Smooth muscle cell (in vitro differentiated cells): Measurements from ENCODE around the gene GLO1. TPM values are rescaled to one million over a fixed set of nuclear protein-coding genes. Genes with fewer than 3 reads are reported as not detected.
A peak's percentile ranks its signal among the peaks of the same experiment; 100 is the strongest.

Source experiments
- DNase-seq: peaks from one replicate; lab custom pipeline; 2025; ENCODE audit not compliant: unreplicated experiment; lab: John Stamatoyannopoulos, UW
- H2AFZ ChIP-seq: fragments of 200-600 bp; sonication (generic); 2 replicates; pipeline ENCODE4 v1.6.0; 2016; ENCODE audit warnings: antibody characterized with exemption, low read depth, mild to moderate bottlenecking
- H3F3A ChIP-seq: fragments of 200-600 bp; sonication (generic); 2 replicates; pipeline ENCODE4 v1.6.0; 2017; ENCODE audit warnings: antibody characterized with exemption, low read depth
- H3K27ac ChIP-seq: fragments of 200-600 bp; sonication (generic); 2 replicates; pipeline ENCODE4 v1.5.1; 2016; ENCODE audit warnings: low read depth, mild to moderate bottlenecking
- H3K27me3 ChIP-seq: fragments of 200-600 bp; sonication (generic); 2 replicates; pipeline ENCODE4 v1.6.1; 2016; ENCODE audit warnings: low read depth, mild to moderate bottlenecking
- H3K36me3 ChIP-seq: fragments of 200-600 bp; sonication (generic); 2 replicates; pipeline ENCODE4 v1.5.1; 2016; ENCODE audit warnings: low read depth
- H3K4me1 ChIP-seq: fragments of 200-600 bp; sonication (generic); 2 replicates; pipeline ENCODE4 v1.5.1; 2016; ENCODE audit warnings: low read depth
- H3K4me2 ChIP-seq: fragments of 200-600 bp; sonication (generic); 2 replicates; pipeline ENCODE4 v1.6.0; 2016; ENCODE audit warnings: mild to moderate bottlenecking
- H3K4me3 ChIP-seq: fragments of 200-600 bp; sonication (generic); 2 replicates; pipeline ENCODE4 v1.5.1; 2016; ENCODE audit warnings: mild to moderate bottlenecking
- H3K79me2 ChIP-seq: fragments of 200-600 bp; sonication (generic); 2 replicates; pipeline ENCODE4 v1.6.0; 2016; ENCODE audit warnings: low read depth, mild to moderate bottlenecking
- H3K9ac ChIP-seq: fragments of 200-600 bp; sonication (generic); 2 replicates; pipeline ENCODE4 v1.6.0; 2016; ENCODE audit warnings: low read depth
- H3K9me3 ChIP-seq: fragments of 200-600 bp; sonication (generic); replicated peaks from 2 replicates; pipeline ENCODE4 v1.5.1; 2016; ENCODE audit warnings: low read depth
- H4K20me1 ChIP-seq: fragments of 200-600 bp; sonication (generic); 2 replicates; pipeline ENCODE4 v1.6.0; 2016; ENCODE audit warnings: low read depth
- CTCF ChIP-seq: fragments of 200-600 bp; sonication (generic); IDR thresholded peaks from 2 replicates; pipeline ENCODE4 v1.5.1; 2017; ENCODE audit warnings: borderline replicate concordance, mild to moderate bottlenecking, antibody characterized with exemption; ENCODE audit not compliant: insufficient read depth, poor library complexity, severe bottlenecking
- WGBS: methylation state at CpG from one replicate; pipeline ENCODE4 v1.1.7; 2016; ENCODE audit warnings: low lambda C conversion rate; 5-methylcytosine and 5-hydroxymethylcytosine counted together
- polyA plus RNA-seq: library from polyadenylated mRNA; unstranded; fragments of >200 nt; fragmentation: Nextera tagmentation; extraction: Ambion mirVana; gene quantifications from 2 replicates; pipeline ENCODE4 v1.2.1, GENCODE V29; 2016
- total RNA-seq: library from RNA; depleted of rRNA; stranded (reverse); fragments of >200 nt; gene quantifications from 2 replicates; pipeline ENCODE4 v1.2.3, GENCODE V29; 2014

The GLO1 gene
- total and polyA plus RNA-seq, 2 experiments from 2014 or later, result 147 to 204 TPM

DNA sequence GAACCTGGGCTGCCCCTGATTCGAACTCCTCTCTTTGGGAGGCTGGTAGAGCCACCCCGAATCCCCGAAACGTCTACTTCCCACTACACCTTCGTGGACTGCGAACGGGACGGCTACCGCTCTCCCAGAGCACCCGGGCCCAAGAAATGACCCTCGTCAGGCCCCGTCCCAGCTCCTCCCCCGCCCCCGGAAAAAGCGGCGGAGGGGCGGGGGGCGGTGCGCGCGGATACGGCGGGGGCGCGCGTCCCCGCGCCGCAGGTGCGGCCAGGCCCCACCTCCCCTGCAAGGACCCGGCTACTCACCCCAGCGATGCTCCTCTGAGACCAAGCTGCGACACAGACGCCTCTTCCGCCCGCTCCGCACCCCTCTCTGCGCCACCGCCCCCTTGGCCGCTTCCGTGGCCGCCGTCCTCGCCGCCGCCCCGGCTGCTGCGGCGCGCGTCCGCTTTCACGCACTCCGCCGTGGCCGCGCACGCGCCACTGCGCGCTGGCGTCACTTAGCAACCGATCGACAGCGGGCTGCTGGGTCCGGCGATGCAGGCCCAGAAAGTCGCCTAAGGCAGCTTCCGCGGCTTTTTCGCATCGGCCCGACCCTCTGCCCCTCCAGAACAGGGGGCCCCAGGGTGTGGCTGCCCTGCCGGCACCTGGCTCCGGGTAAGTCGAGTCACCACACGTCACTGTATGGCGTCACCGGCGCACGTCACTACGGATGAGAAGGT, 63.3 kb downstream of the GLO1 start, which contains the start of gene BTBD9:
Gene BTBD9 (minus strand): TSS at position 432 of the 718 bp plus-strand sequence.
- WGBS, result under 1% methylated on average over 36 of the region's 82 CpGs
- Histone ChIP-seq H3K4me1 (peaks cover 17% of the 10 kb centered on the region), H3K36me3 (no peaks in the 10 kb centered on the region), H3K4me3 (peak within 1 kb of the TSS; percentile 68), H3K9me3 (no peaks in the 10 kb centered on the region), H2AFZ (peak within 1 kb of the TSS; percentile 99), H3K4me2 (peak within 1 kb of the TSS; percentile 82), H3K27ac (peak within 1 kb of the TSS; percentile 84), H3F3A (no peaks in the 10 kb centered on the region), H3K27me3 (no peaks in the 10 kb centered on the region), H3K79me2 (peaks cover 15% of the 10 kb centered on the region), H4K20me1 (peaks cover 4% of the 10 kb centered on the region), H3K9ac (peak within 1 kb of the TSS; percentile 97)
- DNase-seq, result peak; percentile 44
- no peak for TF ChIP-seq CTCF

GRCh38 chr6:38638941-38639497, 63.9 kb downstream of the GLO1 start:
- Histone ChIP-seq H2AFZ (peak overlapping the region; percentile 99), H3K36me3 (no peaks in the 10 kb centered on the region), H4K20me1 (peaks cover 5% of the 10 kb centered on the region), H3K4me1 (peaks cover 17% of the 10 kb centered on the region), H3K9ac (peak overlapping the region; percentile 97), H3K27ac (peak overlapping the region; percentile 84), H3K79me2 (peaks cover 18% of the 10 kb centered on the region), H3F3A (no peaks in the 10 kb centered on the region), H3K4me2 (peak overlapping the region; percentile 82), H3K9me3 (no peaks in the 10 kb centered on the region), H3K4me3 (peak overlapping the region; percentile 68), H3K27me3 (no peaks in the 10 kb centered on the region)
- DNase-seq, result no peak
- no peak for TF ChIP-seq CTCF
- WGBS, result 9% methylated on average over 15 of the region's 15 CpGs

DNA sequence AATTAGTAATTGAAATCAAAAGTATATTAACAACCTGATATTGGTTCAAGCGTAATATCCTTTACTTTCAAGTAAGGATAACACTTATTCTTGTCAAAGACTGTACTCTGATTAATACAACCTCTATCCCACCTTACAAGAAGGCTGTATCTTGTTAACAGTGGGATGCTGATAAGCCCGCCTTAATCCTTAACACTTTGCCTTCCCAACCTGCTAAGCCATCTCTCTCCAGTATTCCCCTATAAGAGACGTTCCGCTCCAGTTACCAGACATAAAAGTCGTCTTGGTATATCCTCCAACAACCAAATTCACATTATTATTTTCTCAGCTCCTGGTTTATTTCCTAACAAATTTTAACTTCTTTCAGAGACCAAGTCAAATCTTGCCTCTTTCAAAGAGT, 65.2 kb downstream of the GLO1 start:
- no peak overlapping the region for H3K9ac ChIP-seq
- H3K36me3 ChIP-seq, result no peaks in the 10 kb centered on the region
- no peaks in the 10 kb centered on the region for H3K27me3 ChIP-seq
- H3K4me2 ChIP-seq, result no peak overlapping the region
- H2AFZ ChIP-seq, result no peak overlapping the region
- peaks cover 17% of the 10 kb centered on the region for H3K4me1 ChIP-seq
- peaks cover 23% of the 10 kb centered on the region for H3K79me2 ChIP-seq
- no peak for TF ChIP-seq CTCF
- 90% methylated on average over 5 of the region's 5 CpGs for WGBS
- peaks cover 15% of the 10 kb centered on the region for H4K20me1 ChIP-seq
- H3K27ac ChIP-seq, result no peak overlapping the region
- no peaks in the 10 kb centered on the region for H3K9me3 ChIP-seq
- no peak for DNase-seq
- no peak overlapping the region for H3K4me3 ChIP-seq
- H3F3A ChIP-seq, result no peaks in the 10 kb centered on the region
